Measurements from ENCODE around the gene C11orf68.

- TF ChIP-seq EZH2phosphoT487 (IDR thresholded peaks at IDR 0.05; ENCODE audit: low read length) (no peak), CTCF (IDR thresholded peaks at IDR 0.05; ENCODE audit: low read length) (no peak)
These were observed 26.1 kb downstream of the C11orf68 start for GRCh38 chr11:65892661-65893317.

Data from MM.1S (cell line).